ENCODE data around the gene CELF5. TPM values are rescaled to one million over a fixed set of nuclear protein-coding genes. Genes with fewer than 3 reads are reported as not detected.
"Not testable (repeated sequence)": the region's sequence is repeated elsewhere in the genome, so short reads cannot be mapped to it uniquely, and the experiment has no call there.

CELF5 gene
- total RNA-seq, 2 donors from 2014 or later: 0.16 TPM; not detected in 1

DNA sequence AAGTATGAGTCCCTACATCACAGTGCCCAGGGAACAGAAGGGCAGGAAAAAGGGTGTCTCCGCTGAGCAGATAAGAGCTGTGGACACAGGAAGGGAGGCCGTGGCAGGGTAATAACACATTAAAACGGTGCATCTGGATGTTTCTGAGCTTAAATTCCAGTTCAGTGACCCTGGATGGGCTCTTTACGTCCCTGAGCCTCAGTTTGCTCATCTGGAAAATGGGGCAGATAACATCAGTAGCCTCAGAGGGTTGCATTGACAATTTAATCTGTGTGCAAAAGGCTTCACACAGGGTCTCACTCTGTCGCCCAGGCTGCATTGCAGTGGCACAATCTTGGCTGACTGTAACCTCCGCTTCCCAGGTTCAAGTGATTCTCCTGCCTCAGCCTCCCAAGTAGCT lies 58.1 kb downstream of the CELF5 start:
- intact Hi-C loops (cut with DNase I): no loop called here
- no peak for DNase-seq
- no peak for ATAC-seq

DNA sequence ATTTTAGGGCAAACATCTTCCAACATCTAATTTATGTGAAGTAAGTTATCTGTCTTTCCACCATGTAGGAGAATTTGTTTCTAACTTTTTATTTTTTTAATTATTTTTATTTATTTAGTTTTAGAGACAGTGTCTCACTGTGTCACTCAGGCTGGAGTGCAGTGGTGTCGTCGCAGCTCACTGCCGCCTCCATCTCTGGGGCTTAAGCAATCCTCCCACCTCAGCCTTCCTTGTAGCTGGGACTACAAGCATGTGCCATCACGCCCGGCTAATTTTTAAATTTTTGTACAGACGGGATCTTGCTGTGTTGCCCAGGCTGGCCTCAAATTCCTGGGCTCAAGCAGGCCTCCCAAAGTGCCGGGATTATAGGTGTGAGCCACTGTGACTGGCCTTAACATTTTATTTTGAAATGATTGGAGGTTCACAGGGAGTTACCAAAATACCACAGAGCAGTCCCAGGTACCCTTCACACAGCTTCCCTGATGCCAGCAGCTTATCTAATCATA lies 58.8 kb downstream of the CELF5 start:
- ATAC-seq (no peak), DNase-seq (no peak)
- intact Hi-C loops (cut with DNase I): no loop called here

DNA sequence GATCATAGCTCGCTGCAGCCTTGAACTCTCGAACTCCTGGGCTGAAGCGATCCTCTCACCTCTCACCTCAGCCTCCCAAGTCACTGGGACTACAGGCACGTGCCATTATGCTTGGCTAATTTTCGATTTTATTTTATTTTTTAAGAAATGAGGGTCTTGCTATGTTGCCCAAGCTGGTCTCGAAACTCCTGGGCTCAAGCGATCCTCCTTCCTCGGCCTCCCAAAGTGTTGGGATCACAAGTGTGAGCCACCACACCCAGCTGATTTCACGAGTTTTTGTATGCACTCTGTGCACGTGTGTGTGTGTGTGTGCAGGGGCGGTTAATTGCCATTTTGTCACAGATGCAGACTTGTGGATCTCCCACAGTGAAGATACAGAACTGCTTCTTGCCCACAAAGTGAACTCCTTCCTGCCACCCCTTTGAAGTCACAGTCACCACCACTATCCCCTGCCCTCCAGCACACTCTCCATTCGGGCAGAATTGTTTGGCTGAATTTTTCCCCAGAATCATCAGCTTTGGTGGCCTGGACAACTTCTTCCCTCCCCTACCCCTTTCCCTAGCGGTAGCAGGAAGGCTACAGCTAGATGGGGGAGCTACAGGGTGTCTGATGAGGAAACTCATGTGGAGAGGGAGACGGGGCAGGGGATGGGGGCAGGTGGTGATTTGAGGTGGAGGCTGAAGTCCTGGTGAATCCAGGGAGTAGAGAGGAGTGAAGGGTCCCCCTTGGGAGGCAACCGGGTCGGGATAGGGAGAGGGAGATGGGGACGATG lies 59.6 kb downstream of the CELF5 start:
- ATAC-seq: no peak
- intact Hi-C loops (cut with DNase I): no loop called here
- DNase-seq: no peak

DNA sequence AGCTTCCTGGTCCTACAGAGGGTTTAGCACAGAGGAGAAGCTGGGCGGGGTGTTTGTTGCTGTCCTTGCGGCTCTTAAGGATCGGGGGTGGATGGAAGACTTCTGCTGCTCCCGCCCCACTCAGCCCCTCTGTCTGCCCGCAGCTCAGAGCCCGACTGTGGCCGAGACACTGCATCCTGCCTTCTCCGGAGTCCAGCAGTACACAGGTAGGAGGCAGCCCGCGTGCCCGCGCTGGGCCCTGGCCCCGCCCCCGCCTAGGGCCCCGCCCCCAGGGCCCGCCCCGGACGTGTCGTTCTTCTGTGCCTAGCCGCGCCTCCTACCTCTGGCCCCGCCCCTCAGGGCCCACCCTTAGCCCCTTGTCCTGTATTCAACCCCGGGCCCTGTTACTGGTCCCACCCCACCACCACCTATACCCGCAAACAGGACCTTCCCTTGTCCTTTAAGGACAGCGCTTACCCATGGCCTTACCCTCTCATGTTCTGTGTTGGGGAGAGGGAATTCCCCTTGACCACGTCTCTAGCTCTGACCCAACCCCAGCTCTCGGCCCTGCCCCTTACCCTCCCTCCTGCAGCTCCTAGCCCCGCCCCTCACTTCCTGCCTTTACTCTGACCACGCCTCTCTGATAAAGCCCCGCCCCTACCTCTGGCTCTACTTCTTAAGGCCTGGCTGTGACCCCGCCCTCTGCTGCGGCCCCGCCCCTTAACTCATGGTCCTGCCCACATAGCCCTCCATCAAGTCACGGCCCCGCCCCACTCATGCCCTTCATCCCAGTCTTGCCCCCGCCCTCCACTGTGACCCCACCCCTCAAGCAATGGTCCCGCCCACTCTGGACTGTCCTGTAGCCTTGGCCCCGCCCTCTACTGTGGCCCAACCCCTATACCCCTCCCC lies 60.5 kb downstream of the CELF5 start:
- ATAC-seq: peak; percentile 84 to 90
- DNase-seq: peak; percentile 88

DNA sequence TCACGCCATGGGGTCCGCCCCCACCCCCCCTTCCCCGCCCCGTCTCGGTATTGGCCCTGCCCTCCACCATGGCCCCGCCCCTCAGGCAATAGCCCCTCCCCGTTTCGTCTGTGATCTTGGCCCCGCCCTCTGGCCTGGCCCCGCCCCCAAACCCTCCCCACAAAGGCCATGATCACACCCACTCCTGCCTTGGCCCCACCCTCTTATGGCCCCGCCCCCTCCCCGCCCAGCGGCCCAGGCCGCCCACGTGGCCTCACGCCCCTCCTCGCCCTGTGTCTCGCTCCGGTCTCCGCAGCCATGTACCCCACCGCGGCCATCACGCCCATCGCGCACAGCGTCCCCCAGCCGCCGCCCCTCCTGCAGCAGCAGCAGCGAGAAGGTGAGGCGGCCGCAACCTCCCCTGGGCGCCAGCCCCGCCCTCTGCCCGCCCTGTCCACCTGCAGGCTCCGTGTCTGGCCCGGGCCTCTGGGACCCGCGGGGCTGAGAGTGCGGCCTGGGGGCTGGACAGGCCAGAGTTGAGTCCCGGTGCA lies 61.3 kb downstream of the CELF5 start:
- DNase-seq (no peak), ATAC-seq (peak; percentile 68 to 70)
- intact Hi-C loops (cut with DNase I): no loop called here

More for the DNA sequence above, 60.5 kb downstream of the CELF5 start:
- intact Hi-C loops (cut with DNase I): no loop called here

DNA sequence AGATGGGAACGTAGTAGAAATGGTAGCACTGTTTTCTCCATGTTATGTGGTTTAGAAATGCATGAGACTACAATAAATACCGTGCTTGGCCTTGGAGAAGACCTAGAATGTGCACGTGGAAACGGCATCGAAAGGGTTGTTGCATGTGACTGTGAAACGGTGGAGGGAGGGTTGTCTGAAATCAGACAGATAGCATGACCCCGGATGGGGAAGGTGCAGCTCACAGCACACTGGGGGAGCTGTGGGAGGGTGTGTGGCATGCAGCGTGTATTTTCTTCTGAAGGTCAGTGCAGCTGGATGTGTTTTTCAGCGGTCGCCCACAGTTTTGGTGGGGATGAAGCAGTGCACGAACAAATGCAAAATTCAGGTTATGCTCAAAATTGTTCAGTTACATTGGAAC lies 63.4 kb downstream of the CELF5 start:
- ATAC-seq: no peak
- intact Hi-C loops (cut with DNase I): no loop called here
- DNase-seq: no peak

DNA sequence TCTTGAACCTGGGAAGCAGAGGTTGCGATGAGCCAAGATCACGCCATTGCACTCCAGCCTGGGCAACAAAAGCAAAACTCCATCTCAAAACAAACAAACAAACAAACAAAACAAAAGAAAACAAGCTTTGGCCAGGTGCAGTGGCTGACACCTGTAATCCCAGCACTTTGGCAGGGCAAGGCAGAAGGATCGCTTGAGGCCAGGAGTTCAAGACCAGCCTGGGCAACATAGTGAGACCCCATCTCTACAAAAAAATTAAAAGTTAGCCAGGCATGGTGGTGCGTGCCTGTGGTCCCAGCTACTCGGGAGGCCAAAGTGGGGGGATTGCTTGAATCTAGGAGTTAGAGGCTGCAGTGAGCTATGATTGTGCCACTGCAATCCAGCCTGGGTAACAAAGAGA lies 64.0 kb downstream of the CELF5 start:
- ATAC-seq; intact Hi-C loops (cut with DNase I); DNase-seq: not testable (repeated sequence)

DNA sequence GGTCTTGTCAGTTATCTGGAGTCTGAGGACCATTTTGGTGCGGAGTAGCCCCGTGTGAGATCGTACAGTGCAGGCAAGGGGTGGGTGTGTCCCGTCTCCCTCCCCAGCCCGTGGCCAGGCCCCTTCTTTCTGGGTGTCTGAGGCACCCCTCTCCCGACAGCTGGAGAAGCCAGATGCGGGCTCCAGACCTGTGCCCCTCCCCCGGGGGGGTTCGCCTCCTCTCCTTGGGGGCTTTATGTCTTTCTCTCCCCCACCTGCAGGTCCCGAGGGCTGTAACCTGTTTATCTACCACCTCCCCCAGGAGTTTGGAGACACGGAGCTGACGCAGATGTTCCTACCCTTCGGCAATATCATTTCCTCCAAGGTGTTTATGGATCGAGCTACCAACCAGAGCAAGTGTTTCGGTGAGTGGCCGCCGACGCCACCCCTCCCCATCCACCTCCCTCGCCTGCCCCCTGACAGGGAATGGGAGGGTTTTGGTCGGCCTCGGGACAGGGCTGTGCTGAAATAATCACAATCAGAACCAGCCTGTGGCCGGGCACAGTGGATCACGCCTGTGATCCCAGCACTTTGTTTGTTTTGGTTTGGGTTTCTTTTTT lies 65.6 kb downstream of the CELF5 start:
- intact Hi-C loops (cut with DNase I): no loop called here
- DNase-seq (no peak), ATAC-seq (no peak)

DNA sequence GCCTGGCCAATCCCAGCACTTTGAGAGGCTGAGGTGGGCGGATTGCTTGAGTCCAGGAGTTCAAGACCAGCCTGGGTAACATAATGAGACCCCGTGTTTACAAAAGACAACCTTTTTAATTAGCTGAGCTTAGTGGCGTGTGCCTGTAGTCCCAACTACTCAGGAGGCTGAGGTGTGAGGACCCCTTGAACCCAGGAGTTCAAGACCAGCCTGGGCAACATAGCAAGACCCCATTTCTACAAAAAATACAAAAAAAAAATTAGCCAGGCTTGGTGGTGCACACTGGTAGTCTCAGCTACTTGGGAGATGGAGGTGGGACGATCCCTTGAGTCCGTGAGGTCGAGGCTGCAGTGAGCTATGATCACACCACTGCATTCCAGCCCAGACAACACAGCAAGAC lies 66.4 kb downstream of the CELF5 start:
- ATAC-seq; DNase-seq; intact Hi-C loops (cut with DNase I): not testable (repeated sequence)

DNA sequence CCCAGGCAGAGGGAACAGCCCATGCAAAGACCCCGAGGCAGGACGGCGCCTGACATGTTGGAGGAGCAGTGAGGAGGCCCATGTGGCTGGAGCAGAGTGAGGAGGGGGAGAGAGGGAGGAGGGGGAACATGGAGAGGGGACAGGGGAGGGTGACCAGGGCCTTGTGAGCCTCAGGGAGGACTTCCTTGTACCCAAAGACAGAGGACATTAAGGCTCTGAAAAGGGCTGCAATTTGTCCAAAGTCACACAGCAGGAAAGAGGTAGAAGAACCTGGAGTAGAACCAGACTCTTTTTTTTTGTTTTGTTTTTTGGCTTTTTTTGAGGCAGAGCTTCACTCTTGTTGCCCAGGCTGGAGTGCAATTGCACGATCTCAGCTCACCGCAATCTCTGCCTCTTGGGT lies 67.2 kb downstream of the CELF5 start:
- ATAC-seq (no peak), DNase-seq (no peak)
- intact Hi-C loops (cut with DNase I): no loop called here

DNA sequence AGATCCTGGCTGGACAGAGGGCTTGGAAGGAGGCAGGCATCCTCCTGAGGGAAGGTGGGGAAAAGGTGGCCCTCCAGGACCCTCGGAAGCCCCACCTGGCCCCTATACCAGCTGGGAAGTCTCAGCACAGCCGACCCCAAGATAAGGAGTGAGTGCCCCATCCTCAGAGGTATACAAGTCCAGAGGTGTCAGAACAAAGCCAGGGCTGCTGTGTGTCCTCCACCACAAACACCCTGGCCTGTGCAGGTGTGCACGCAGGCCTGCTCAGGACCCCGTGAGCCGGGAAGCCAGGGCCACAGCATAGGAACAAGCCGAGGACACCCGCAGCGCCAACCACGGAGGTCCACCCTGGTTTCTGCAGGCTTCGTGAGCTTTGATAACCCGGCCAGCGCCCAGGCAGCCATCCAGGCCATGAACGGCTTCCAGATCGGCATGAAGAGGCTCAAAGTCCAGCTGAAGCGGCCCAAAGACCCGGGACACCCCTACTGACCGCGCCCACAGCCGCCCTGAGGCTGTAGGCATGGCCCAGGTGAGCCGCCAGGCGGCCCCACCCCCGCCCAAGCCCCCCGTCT lies 68.6 kb downstream of the CELF5 start:
- DNase-seq (no peak), ATAC-seq (no peak)
- intact Hi-C loops (cut with DNase I): no loop called here

DNA sequence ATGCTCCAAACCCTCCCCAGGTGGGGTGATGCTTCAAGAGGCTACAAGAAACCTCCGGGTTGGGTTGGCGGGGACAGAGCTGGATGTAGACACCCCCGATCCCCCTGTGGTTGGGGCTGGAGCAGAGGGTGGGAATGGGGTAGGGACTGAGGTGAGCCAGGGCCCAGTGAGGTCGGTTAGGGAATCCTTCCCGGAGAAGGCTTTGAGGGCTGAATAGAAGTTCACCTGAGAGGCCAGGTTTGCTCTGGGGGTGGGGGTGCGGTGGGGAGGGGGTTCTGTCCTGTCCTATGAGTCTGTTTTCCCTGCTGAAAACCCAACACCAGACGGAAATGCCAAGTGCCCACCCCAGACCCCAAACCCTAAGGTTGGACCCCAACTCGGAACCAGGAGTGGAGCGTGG lies 69.1 kb downstream of the CELF5 start:
- DNase-seq (no peak), ATAC-seq (no peak)
- intact Hi-C loops (cut with DNase I): no loop called here

DNA sequence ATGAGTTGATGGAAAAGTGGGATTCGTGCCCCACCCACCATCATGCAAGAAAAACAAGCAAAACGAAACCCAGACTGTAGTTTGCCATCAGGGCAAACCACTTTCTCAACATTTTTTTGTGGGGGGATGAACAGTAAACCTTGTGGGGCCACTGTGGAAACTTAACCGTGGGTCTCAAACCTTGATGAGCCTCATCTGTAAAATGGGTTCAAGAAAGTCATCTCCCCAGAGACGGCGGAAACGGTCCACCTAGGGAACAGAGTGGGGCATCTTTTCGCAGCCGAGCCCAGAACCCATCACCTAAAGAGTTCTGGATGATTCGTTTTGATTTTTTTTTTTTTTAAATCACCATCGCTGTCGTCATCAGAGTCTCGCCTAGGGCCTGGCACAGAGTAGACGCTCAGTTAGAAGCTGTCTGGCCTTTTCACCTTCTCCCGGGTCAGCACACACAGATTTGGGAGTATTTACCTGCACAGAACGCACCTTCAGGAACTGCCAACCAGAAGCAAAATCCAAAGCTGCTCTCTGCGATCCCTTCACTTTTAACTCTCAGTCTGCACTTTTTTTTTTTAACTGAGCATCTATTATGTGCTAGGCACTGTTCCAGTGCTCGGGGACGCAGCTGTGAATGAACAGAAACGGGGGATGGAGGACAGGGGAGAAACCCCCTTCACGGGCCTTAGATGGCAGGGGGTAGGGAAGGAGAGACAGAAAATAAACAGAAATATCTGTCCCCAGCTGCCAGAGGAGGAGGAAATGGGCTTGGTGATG lies 69.8 kb downstream of the CELF5 start:
- DNase-seq: no peak
- intact Hi-C loops (cut with DNase I): no loop called here
- ATAC-seq: no peak

DNA sequence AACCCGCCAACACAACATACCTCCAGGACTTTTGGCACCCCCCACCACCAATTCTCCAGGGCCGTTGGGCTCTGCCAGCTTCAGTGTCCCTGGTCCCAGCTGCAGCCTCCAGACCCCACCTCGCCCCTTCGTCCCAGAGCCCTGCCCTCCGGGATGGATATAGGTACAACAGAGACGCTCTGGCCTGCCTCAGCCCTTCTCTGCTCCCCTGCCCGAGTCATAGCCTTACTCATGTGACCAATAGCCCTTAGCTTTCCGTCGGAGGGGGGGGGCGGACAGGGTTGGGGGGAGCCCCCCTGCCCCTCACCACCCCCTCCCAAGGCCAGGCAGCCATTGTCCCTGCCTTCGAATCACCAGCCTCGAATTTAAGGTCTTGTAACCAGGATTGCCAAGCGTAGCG lies 71.1 kb downstream of the CELF5 start:
- no peak for ATAC-seq
- no peak for DNase-seq
- intact Hi-C loops (cut with DNase I): no loop called here

DNA sequence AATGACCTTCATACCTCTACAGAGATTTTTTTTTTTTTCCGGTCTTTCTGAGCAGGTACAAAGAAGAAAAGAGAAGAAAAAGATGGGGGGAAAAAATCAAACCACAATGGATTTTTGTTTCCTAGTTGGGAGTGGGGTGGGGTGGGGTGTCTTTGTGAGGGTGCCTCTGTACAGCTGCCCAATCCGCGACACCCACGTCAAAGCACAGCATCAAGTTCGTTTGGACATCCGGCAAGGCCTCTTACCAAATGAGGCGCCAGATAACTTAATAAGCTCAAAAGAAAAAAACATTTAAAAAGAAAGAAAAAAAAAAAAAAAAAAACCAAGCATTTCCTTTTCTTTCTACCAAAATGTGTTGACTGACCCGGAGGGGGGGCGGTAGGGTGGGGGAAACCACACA lies 71.6 kb downstream of the CELF5 start:
- intact Hi-C loops (cut with DNase I): no loop called here
- no peak for DNase-seq
- no peak for ATAC-seq

DNA sequence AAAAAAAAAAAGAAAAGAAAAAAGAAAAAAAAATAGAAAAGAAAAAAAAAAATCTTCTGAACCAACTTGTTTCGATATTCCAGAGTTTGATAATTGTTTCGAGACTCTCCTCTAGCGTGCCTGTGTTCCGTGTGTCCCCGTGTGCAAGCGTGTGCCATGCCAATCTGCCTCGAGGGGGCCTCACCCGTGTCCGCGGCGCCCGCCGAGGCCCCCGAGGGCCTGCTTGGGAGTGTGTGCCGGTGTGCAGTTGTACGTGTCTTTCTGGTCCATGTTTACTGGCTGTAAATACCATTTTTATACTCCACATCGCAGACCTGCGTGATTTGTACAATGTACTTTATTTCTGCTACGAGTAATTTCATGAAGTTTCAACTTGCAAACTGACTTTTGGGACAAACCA lies 72.0 kb downstream of the CELF5 start:
- no peak for DNase-seq
- no peak for ATAC-seq
- intact Hi-C loops (cut with DNase I): no loop called here

DNA sequence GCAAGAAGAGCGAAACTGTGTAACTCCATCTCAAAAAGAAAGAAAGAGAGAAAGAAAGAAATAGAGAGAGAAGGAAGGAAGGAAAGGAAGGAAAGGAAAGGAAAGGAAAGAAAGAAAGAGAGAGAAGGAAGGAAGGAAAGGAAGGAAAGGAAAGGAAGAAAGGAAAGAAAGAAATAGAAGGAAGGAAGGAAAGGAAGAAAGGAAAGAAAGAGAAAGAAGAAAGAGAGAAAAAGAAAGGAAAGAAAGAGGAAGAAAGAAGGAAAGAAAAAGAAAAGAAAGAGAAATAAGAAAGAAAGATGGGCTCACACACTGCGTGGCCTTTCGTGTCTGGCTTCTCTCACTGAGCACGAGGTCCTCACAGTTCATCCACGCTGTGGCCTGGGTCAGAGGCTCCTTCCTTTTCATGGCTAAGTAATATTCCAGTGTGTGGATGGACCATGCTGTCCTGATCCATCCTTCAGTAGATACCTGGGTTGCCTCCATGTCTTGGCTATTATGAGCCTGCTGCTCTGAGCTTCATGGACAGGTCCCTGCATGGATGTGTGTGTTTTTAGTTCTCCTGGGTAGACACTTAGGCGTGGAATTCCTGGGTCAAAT lies 74.5 kb downstream of the CELF5 start:
- no peak for ATAC-seq
- intact Hi-C loops (cut with DNase I): no loop called here
- DNase-seq: no peak

DNA sequence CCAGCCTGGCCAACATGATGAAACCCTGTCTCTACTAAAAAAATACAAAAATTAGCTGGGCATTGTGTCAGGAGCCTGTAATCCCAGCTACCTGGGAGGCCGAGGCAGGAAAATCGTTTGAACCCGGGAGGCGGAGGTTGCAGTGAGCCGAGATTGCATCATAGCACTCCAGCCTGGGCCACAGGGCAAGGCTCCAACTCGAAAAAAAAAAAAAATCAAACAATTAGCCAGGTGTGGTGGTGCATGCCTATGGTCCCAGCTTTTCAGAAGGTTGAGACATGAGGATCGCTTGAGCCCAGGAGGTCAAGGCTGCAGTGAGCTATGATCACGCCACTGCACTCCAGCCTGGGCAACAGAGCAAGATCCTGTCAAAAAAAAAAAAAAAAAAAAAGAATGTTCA lies 76.1 kb downstream of the CELF5 start:
- DNase-seq; ATAC-seq; intact Hi-C loops (cut with DNase I): not testable (repeated sequence)

Data from left cardiac atrium (tissue), 4 donors.